ENCODE data around the gene KSR2.

DNA sequence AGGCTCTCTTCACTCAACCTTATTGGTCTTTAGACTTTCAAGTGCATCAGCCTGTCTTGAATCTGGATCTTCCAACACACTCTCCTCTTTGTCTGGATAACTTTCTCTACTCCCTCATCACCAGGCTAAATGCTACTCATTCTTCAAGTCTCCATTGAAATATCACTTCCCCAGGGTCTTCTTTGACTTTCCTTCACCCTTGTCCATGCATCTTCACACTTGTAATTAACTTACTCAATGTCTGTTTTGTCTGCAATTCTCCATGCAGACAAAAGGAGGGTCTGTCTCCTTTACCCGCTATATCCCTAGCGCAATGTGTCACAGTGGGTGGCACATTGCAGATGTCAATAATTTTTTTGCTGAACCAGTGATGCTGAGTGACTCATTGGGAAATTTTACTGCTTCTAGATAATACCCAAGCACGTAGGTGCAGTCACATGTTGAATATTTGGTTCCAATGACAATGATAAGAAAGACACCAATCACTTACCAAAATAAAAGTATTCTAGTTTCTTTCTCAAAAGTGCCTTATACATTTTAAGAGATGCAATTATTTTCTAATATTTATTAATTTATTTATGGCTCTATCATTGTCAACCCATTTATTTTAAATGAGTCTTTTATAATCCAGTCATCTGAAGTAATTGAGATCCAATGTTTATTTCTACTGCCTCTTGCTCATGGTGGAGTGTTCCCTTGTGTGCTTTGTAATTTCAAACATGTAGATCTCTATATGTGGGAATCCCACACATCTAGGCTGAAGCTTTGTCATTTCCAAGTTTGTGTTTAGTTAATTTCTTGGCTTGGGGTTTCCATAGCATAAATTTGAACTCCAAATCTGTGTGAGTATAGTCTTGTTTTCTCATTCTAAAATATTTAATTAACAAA, 26.0 kb upstream of the KSR2 start:
- TF ChIP-seq POLR2A (IDR thresholded peaks at IDR 0.05), result no peak
- TF ChIP-seq POLR2AphosphoS5 (IDR thresholded peaks at IDR 0.05), result no peak
- TF ChIP-seq CTCF (IDR thresholded peaks at IDR 0.05), result no peak
